Neuron (in vitro differentiated cells): ENCODE results near the gene INSYN2A.

Experiments
- H2AFZ ChIP-seq: one replicate; pipeline ENCODE4 v1.6.1; 2013; ENCODE audit warnings: low read depth, mild to moderate bottlenecking, inconsistent platforms, low read length, moderate library complexity
- H3K27me3 ChIP-seq: one replicate; pipeline ENCODE4 v1.6.1; 2013; ENCODE audit warnings: low read length; ENCODE audit not compliant: insufficient read depth
- H3K36me3 ChIP-seq: one replicate; pipeline ENCODE4 v1.6.1; 2013; ENCODE audit warnings: low read length; ENCODE audit not compliant: insufficient read depth
- H3K4me1 ChIP-seq: one replicate; pipeline ENCODE4 v1.6.1; 2013; ENCODE audit warnings: low read length; ENCODE audit not compliant: insufficient read depth
- H3K4me3 ChIP-seq: 2 replicates; pipeline ENCODE4 v1.5.1; 2013; ENCODE audit warnings: mild to moderate bottlenecking, low read length, moderate library complexity
- H3K9me3 ChIP-seq: one replicate; pipeline ENCODE4 v1.6.1; 2013; ENCODE audit warnings: low read length

The INSYN2A gene

DNA sequence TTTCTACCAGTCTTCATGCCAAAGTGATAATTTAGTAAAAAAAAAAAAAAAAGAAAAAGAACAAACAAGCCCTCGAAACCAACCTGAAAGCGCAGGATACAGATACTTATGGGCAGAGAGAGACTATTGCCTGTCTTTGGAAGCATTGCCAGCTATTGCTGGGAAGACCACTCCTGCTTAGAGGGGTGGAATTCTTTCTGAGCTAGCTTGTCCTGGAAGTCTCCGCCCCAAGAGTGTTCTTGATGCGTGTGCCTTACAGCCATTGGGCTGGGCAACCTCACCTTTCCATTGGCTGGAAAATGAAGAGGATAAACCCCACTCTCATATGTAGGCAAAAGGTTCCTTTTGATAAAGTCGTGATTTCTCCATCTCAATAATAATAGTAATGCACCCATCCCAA, 19.9 kb upstream of the INSYN2A start:
- peaks cover 2% of the 10 kb centered on the region for H3K9me3 ChIP-seq
- no peaks in the 10 kb centered on the region for H3K27me3 ChIP-seq
- no peaks in the 10 kb centered on the region for H3K36me3 ChIP-seq
- H2AFZ ChIP-seq = no peak overlapping the region
- no peak overlapping the region for H3K4me3 ChIP-seq
- H3K4me1 ChIP-seq = peaks cover 5% of the 10 kb centered on the region

DNA sequence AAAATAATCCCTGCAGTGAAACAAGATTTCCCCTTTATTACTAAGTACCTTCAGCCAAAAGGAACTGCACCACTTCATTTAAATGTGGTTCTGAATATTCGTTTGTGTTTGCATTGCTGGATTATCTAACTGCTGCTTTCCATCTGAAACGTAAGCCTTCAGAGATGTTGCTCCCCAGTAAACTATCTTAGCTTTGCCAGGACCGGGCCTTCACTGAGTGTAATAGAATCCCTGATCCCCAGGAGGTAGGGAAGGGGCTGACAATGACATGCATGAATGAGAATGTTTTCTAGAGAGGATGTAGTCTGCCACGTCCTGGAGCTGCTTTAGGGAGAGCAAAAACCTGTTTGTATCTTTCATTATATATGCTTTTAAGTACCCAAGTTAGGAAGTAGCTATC, 19.5 kb upstream of the INSYN2A start:
- Histone ChIP-seq H3K27me3 (no peaks in the 10 kb centered on the region), H2AFZ (no peak overlapping the region), H3K4me3 (no peak overlapping the region), H3K36me3 (no peaks in the 10 kb centered on the region), H3K9me3 (peaks cover 2% of the 10 kb centered on the region), H3K4me1 (peaks cover 5% of the 10 kb centered on the region)

DNA sequence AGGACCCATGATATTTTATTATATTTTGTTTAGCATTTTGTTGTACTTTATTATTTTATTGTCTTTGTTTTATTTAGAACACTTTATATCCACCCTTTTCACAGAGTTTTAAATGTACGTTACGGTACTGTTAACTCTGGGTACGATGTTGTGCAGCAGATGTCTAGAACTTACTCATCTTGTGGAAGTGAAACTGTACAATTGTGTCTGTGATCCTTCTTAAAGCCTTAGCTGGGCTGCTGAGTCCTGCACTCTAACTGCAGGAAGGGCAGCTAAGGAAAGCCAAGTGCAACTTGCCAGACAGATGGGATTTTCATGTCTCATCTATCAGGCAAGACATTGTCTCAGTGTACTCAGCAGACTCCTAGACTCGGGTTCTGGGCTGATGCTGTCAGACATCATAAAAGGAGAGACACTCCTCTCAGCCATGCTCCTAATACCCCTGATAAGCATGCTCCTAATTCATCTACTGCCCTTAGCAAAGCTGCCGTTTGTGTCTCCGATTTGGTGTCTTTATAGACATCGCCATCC, 14.6 kb upstream of the INSYN2A start:
- H3K27me3 ChIP-seq = no peaks in the 10 kb centered on the region
- H3K4me3 ChIP-seq = no peak overlapping the region
- H2AFZ ChIP-seq = no peak overlapping the region
- no peaks in the 10 kb centered on the region for H3K9me3 ChIP-seq
- H3K4me1 ChIP-seq = peaks cover 5% of the 10 kb centered on the region
- no peaks in the 10 kb centered on the region for H3K36me3 ChIP-seq

DNA sequence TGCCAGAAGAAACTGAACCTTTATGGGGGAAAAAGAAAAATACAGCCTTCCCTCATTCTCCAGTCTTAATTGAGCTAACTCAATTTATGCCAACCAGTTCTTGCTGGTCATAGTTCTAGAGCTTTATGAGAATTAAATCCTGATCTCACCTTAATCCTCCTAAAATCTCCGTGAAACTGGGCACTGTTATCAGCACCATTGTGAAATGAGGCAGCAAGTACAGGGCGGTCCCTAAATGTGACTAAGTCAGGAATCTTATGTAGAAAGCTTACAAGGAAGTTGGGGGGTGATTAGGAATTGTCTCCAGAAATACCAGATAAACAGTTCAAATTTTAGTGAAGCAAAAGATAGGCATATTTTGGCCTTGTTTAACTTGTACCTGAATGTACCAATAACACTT, 10.7 kb upstream of the INSYN2A start:
- Histone ChIP-seq H3K4me3 (no peak overlapping the region), H3K9me3 (no peaks in the 10 kb centered on the region), H3K27me3 (no peaks in the 10 kb centered on the region), H3K36me3 (no peaks in the 10 kb centered on the region), H2AFZ (no peak overlapping the region), H3K4me1 (no peaks in the 10 kb centered on the region)

DNA sequence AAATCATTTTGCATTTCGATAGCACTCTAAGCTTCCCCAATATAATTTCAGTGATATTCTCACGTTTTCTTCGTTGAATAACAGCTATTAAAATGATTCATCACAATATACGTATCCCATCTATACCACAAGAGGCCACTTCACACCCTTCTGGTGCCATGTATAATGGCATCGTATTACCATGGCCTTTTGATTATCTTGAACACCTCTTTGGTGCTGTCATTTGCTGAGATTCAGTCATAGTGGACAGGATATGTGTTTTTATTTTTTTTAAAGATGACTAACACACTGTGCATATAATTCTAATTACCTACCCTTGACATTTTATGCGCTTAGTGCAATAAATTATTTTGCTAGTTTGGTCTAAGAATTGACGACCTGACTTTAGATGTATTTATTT, 6.7 kb upstream of the INSYN2A start:
- Histone ChIP-seq H3K4me3 (no peak overlapping the region), H3K36me3 (no peaks in the 10 kb centered on the region), H3K9me3 (no peaks in the 10 kb centered on the region), H2AFZ (no peak overlapping the region), H3K4me1 (peaks cover under 1% of the 10 kb centered on the region), H3K27me3 (no peaks in the 10 kb centered on the region)

DNA sequence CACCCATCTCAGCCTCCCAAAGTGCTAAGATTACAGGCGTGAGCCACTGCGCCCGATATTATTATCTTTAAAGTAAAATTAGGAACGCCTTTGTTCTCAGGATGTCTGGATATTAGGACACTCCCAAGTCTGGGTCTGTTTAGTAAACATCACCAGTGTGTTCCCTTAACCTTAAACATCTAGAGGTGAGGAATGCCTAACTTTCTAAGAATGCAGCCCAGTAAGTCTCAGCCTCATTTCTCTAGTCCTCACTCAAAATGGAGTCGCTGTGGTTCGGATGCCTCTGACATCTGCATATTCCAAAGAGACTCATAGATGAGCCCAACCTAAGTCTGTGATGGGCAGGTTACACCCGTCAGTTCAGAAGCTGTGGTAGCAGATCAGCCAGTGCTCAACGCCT, 4.3 kb upstream of the INSYN2A start:
- Histone ChIP-seq H3K4me1 (peaks cover 14% of the 10 kb centered on the region), H3K36me3 (no peaks in the 10 kb centered on the region), H3K27me3 (no peaks in the 10 kb centered on the region), H2AFZ (no peak overlapping the region), H3K9me3 (no peaks in the 10 kb centered on the region), H3K4me3 (no peak overlapping the region)

DNA sequence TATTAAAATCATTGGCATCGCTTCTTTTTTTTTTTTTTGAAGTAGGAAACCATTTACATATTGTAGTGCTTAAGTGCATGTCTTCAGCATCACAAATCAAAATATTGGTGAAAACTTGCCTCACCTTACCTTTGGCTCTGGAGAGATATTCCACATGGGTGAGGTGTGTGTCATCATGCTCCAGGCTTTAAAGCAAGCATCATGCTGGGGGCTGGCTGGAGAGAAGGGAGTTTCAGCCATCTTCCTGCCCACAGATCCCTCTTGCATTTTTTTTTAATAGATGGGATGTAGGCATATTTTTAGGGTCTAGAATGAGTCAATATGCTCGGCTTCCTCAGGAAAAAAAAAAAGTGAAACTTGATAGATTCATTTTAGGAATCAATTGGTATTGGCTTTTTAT, 2.3 kb upstream of the INSYN2A start:
- Histone ChIP-seq H3K4me1 (peaks cover 14% of the 10 kb centered on the region), H3K27me3 (no peaks in the 10 kb centered on the region), H3K36me3 (no peaks in the 10 kb centered on the region), H2AFZ (no peak overlapping the region), H3K4me3 (no peak overlapping the region), H3K9me3 (no peaks in the 10 kb centered on the region)

DNA sequence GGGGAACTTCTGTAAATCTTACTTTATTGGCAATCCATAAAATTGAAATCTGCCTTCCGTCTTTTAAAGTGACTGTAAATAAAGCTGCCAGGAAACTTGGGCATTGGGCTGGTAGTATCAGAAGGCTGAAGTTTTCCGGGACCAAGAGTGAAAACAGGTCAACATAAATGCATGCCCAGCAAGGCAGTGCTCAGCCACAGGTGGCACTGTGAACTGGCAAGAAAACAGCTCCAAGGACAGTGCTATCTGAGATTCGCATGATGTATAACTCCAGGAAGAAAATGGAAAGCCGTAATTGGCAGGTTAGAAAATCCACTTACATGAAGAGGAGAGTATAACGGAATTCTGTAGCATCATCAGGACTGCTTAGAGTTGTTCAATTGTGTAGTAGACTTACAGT, 1.9 kb upstream of the INSYN2A start:
- Histone ChIP-seq H3K36me3 (no peaks in the 10 kb centered on the region), H3K4me3 (no peak overlapping the region), H2AFZ (no peak overlapping the region), H3K27me3 (no peaks in the 10 kb centered on the region), H3K4me1 (peaks cover 14% of the 10 kb centered on the region), H3K9me3 (no peaks in the 10 kb centered on the region)

DNA sequence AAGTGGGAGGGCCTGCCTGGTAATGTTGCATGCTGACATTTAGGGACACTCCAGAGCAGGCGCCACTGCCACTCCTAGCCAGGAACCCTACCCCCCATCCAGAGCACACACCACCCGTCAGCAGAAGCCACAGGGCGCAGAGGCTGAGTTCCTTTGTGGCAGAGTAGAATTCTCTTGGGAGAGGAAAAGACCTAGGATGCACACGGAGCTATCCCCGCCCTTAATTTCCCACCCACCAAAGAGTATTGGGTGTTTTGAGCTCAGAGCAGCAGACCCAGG, 702 bp upstream of the INSYN2A start:
- Histone ChIP-seq H3K9me3 (no peaks in the 10 kb centered on the region), H3K27me3 (no peaks in the 10 kb centered on the region)

DNA sequence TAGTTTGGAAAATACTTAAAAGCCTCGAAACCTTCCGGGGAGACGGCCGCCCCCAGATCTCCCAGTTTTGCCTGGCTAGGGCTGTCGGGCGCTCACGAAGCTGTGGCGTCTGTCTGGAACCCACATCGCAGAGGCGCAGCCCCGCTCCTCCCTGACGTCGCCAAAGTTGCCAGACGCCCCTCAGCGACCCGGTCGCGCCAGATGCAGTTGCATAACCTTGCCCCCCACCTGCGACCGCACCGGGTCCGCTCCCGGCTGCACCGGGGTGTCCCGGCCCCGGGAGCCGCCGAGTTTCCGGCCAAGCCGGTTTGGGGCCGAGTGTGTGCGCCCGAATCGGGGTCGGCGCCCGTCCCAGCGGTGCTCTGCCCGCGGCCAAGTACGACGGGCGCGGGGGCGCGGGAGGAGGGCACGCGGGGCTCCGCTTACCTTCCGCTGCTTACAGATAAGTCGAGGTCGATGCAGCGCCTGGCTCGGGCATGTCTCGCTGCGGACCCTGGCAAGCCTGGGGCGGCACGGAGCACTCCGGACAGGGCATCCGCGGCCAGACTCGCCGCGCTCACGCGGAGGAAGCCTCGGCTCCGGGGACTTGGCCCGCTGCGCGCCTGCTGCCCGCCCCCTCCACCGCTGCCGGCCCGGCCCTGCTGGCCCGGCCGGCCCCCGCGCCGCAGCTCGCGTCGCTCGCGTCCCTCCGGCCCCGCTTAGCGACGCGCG, 665 bp downstream of the INSYN2A start:
- Histone ChIP-seq H3K4me1 (peaks cover 14% of the 10 kb centered on the region), H2AFZ (no peak overlapping the region), H3K27me3 (no peaks in the 10 kb centered on the region), H3K4me3 (peak overlapping the region; percentile 58), H3K36me3 (no peaks in the 10 kb centered on the region), H3K9me3 (no peaks in the 10 kb centered on the region)

More for the DNA sequence above, 702 bp upstream of the INSYN2A start:
- no peaks in the 10 kb centered on the region for H3K36me3 ChIP-seq
- peak overlapping the region; percentile 58 for H3K4me3 ChIP-seq
- H2AFZ ChIP-seq = no peak overlapping the region
- peaks cover 14% of the 10 kb centered on the region for H3K4me1 ChIP-seq

DNA sequence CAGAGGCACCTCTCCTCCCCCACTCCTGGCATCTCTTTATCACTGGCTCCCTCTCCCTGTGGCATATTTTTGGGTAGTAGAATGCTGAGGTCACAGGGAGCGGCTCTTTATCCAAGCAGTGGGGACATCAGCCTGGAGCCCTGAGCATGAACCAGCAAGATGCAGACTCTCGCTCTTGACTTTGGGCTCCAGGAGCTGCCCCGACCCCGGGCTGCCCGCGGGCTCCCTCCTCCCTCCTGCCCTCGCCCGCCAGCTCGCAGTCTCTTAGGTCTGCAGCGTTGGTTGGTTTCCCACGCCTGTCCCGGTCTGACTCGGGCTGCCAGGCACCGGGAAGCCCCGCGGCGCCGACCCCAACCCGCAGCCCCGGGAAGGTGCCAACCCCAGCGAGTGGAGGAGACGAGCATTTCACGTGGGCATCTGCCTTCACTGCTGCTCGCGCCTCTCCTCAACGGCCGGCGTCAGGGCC, 1.3 kb downstream of the INSYN2A start:
- H3K4me3 ChIP-seq = no peak overlapping the region
- H3K27me3 ChIP-seq = no peaks in the 10 kb centered on the region
- H3K9me3 ChIP-seq = no peaks in the 10 kb centered on the region
- H3K36me3 ChIP-seq = no peaks in the 10 kb centered on the region
- no peak overlapping the region for H2AFZ ChIP-seq
- peaks cover 14% of the 10 kb centered on the region for H3K4me1 ChIP-seq

DNA sequence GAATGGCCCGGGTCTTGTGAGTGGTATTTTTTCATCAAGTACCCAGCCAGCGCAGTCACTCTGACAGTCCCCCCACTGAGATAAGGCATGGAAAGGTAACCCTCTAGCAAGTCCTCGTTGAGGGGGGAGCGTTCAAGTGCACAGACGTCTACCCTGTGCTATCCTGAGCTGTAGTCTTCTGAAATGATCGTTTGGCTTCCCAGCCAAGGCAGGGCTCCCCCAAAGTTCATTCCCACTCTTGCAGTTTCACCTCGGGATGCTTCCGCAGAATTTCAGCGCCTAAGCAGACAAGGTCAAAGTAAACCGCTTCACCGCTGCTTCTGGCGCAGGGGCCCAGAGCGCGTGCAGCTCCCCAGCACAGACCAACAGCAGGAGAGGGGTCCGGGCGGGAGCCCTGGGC, 1.8 kb downstream of the INSYN2A start:
- Histone ChIP-seq H3K27me3 (no peaks in the 10 kb centered on the region), H3K9me3 (no peaks in the 10 kb centered on the region), H3K4me1 (peaks cover 14% of the 10 kb centered on the region), H2AFZ (no peak overlapping the region), H3K36me3 (no peaks in the 10 kb centered on the region), H3K4me3 (no peak overlapping the region)

DNA sequence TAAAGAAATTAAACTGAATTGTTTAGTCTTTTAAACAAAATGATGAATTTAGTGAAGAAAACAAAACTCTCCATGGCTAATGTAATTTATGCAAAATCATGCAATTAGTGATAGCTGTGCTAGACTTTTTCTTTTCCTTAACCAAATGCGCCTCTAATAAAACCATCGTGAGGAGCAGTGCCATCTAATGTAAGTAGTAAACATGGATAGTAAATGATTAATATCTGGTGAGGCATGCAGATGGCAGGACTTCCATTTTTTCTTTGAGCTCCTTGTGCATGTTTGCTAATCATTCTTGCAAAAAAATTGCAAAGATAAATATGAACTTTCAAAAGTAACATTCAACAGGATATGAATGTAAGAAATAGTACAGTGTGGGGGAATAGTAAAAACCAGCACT, 2.3 kb downstream of the INSYN2A start:
- no peaks in the 10 kb centered on the region for H3K27me3 ChIP-seq
- H2AFZ ChIP-seq = no peak overlapping the region
- no peaks in the 10 kb centered on the region for H3K36me3 ChIP-seq
- peaks cover 14% of the 10 kb centered on the region for H3K4me1 ChIP-seq
- no peak overlapping the region for H3K4me3 ChIP-seq
- no peaks in the 10 kb centered on the region for H3K9me3 ChIP-seq

DNA sequence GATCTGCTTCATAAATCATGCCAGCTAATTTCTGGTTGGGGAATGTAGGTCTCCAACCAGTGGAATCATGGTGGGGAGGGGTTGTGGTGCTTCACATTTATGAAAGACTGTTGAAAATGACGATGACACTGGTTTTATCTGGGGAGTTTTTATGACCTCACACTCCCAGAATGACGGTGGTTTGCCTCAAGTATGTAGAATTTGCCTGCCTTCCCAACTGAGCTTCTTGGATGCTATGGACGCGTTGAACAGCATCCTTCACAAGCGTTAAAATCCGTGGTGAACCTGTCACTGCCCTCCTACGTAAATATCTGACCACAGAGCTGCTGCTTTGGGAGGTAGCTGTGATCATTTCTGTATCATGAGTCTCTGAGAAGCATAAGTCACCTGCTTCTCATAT, 3.3 kb downstream of the INSYN2A start:
- no peaks in the 10 kb centered on the region for H3K27me3 ChIP-seq
- H3K9me3 ChIP-seq = no peaks in the 10 kb centered on the region
- no peak overlapping the region for H2AFZ ChIP-seq
- H3K4me3 ChIP-seq = no peak overlapping the region
- H3K4me1 ChIP-seq = peaks cover 14% of the 10 kb centered on the region
- H3K36me3 ChIP-seq = no peaks in the 10 kb centered on the region
